GM21786 (cell line): ENCODE results near the gene TFF1.
A peak's percentile ranks its signal among the peaks of the same experiment; 100 is the strongest.
"Not testable (repeated sequence)": the region's sequence is repeated elsewhere in the genome, so short reads cannot be mapped to it uniquely, and the experiment has no call there.

Source experiments
- ATAC-seq: cut with Tn5 transposase; IDR thresholded peaks from one replicate; pipeline ENCODE4 v1.9.1; 2021; ENCODE audit not compliant: unreplicated experiment

TFF1 gene

DNA sequence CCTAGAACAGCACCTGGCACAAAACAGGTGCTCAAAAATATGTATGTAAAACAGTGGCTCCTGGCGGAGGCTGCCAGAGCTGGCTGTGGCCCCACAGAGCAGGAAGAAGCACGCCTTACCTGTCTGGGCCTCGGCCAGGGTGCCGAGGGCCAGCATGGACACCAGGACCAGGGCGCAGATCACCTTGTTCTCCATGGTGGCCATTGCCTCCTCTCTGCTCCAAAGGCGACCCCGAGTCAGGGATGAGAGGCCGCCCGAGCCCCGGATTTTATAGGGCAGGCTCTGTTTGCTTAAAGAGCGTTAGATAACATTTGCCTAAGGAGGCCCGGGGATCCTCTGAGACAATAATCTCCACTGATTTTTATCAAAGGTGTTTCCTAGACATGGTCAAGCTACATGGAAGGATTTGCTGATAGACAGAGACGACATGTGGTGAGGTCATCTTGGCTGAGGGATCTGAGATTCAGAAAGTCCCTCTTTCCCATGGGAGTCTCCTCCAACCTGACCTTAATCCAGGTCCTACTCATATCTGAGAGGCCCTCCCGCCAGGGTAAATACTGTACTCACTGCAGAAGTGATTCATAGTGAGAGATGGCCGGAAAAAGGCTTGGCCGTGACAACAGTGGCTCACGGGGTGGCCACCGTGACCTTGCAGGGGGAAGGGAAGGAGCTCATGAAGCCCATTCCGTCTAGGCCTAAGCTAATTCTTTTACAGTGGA, at the start of gene TFF1:
TSS of gene TFF1 (minus strand) at position 244 of the 719 bp plus-strand sequence. CDS start at position 204, 40 bp downstream.
- ATAC-seq = no peak

GRCh38 chr21:42414928-42415769, 48.8 kb upstream of the TFF1 start:
- ATAC-seq = peak; percentile 67

- no peak for ATAC-seq
Observed at GRCh38 chr21:42414553-42414927, 48.2 kb upstream of the TFF1 start.

GRCh38 chr21:42414066-42414465, 47.7 kb upstream of the TFF1 start:
- ATAC-seq = no peak

DNA sequence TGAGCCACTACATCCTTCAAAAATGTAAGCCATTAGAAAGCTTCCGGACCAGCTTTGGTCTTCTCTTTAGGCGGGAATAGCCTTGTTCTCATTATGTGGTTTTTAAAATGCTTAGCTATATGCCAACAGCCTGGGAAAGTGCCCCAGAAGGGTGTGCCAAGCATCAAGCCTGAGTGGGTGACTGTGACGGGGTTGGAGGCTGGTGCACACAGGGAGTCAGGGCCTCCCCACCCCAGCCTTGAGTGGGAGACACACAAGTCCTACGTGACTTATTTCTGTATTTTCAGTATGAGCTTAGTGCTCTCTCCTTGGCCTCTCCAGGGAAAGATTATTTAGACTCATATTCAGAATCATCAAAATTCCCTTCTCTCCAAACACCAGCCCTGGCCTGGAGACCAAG, 47.2 kb upstream of the TFF1 start:
- ATAC-seq = no peak

DNA sequence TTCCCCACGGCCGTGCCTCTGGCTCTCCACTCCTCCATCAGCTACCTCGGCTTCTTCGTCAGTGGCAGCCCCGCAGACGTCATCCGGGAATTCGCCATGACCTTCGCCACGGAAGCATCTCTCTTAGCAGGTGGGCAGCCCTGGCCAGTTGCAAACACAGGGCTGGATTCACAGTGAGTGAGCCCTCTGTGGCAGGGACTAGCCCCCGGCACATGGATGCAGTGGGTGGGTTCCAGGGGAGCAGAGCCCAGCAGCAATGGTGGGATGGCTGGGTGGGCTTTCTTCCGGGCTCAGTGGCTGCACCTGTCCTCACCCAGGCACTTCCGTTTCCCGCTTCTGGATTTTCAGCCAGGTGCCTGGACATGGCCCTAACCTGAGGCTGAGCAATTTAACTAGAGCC, 46.8 kb upstream of the TFF1 start:
- no peak for ATAC-seq

DNA sequence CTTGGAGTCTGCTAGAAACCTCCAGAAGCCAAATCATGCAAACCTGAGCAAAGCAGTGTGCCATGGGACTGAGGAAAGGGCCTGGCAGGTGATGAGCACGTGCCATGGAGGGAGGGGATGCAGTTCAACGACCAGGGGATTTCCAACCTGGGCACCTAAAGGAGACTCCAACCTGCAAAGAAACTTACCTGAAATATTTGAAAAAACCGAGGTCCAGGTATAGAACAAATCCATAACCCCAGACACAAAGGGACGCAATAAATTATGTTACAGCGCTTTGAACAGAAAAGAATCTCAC, 46.2 kb upstream of the TFF1 start:
- no peak for ATAC-seq

DNA sequence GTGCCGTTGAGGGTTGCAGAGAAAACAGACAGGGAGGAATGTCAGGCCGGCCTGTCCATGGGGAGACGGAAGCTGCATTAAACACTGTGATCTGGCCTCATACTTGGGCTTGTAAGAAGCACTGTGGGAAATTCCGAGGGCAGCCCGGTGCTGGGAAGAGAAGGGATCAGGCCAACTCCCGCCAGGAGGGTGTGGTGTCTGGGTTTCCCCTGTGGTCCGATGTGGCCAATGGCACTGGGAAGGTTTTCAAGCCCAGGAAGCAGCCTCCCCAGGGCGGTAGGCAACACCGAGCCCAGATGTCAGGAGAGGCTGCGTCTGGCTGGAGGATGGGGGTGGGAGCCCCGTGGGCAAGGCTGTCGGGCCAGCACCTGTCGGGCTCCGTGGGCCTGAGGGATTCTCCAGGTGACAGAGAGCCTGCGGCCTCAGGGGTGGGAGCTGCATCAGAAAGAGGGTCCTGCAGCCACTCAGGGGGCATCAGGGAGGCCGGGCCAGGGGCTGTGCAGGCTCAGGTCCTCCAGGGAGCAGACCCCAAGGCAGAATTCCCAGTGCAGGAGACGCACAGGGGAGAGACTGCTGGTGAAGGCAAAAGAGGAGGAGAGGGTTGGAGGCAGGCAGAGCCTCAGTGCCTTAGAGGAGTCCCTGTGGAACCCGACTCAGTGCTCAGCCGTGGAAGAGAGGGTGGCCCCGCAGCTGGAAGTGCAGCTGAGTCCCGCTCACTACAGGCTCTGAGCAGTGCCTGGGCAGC, 45.7 kb upstream of the TFF1 start:
- no peak for ATAC-seq

GRCh38 chr21:42411197-42411869, 45.0 kb upstream of the TFF1 start:
- no peak for ATAC-seq

GRCh38 chr21:42409366-42409765, 43.0 kb upstream of the TFF1 start:
- ATAC-seq = no peak

DNA sequence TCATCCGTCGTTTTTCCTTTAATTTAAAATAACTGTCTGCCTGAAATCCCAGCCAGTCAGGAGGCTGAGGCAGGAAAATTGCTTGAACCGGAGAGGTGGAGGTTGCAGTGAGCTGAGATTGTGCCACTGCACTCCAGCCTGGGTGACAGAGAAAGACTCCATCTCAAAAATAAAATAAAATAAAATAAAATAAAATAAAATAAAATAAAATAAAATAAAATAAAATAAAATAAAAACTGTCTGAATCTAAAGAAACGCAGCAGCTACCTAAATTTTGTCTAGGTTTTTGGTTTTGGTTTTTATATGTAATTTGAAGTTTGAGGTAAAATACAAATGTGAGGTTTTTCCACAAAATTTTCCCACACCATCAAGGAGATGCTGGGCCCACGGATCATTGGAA, 42.4 kb upstream of the TFF1 start:
- not testable (repeated sequence) for ATAC-seq

DNA sequence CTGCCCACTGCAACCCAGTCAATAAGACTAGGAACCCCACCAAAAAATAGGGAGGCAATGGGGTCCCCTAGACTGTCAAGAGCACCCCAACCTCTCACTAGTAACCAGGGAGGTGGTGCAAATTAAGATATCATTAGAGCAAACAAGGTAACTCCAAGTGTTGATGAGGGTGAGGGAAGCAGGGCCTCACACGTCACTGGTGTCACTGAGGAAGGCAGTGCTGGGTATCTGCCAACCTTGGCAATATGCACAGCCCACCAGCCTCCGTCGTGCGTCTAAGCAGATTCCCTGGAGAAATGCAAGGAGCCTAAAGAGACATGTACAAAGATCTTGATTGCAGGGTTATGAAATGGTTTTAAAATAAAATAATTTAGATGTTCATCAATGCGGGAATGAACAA, 41.1 kb upstream of the TFF1 start:
- no peak for ATAC-seq

GRCh38 chr21:42406866-42407265, 40.5 kb upstream of the TFF1 start:
- no peak for ATAC-seq

- no peak for ATAC-seq
Observed at GRCh38 chr21:42406201-42406621, 39.9 kb upstream of the TFF1 start.

DNA sequence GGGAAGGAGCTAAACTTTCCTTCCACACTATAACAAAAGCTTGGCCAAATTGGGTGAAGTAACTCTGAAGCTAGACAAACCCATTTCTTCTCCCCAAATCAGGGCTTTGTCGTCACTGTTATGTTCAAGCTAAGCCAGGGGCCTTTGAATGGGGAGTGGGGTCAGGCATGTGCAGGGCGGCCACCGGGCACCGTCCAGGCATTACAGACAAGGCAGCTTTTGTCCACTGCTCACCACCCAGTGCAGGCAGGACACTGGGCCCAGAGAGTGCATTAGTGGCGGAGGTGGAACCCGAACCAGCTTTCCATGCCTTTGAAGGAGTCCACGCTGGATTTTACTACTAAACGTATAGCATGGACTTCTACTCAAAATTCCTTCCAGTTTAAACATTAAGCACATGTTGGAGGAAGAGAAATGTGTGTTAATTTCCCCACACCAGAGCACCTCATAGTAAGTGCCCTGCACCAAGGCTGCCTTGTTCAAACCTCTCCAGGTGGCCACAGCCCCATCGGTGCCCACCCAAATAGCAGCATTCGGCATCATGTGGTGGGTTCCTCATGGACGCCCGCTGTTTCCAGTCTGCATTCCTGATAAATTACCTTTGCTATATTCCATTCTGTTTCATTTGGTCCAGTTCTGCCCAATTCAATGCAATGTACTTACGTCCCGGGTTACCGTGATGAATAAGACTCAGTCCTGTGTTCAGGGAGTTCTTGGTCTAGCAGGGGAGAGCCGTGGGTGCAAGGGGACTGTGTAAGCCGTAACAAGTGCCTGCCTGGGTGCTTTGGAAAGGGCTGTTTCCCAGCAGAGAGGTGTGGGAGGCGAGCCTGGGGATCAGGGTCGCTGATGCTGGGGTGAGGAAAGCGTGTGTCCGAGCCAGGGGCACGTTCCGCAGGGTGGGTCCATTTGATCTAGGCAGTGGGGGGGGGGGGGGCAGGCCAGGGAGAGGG, 39.0 kb upstream of the TFF1 start:
- ATAC-seq = no peak

DNA sequence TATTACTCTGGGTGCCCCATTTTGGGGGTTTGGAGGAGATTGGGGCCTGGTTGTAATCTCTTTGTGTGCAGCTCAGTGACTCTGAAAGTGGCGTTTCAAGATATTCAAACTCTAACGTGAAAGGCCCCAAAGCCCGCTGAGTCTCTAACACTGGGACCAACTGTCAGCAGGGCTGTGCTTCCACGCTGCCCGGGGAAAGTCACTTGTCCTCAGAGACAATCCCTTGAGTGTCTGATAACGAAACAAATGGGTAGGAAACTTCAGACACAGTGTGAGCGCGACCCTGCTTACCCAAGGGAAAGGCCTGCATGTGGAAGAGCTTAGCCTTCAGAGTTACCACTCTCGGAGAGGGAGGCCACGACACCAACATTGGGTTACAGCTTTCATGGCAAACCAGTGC, 38.2 kb upstream of the TFF1 start:
- ATAC-seq = no peak

DNA sequence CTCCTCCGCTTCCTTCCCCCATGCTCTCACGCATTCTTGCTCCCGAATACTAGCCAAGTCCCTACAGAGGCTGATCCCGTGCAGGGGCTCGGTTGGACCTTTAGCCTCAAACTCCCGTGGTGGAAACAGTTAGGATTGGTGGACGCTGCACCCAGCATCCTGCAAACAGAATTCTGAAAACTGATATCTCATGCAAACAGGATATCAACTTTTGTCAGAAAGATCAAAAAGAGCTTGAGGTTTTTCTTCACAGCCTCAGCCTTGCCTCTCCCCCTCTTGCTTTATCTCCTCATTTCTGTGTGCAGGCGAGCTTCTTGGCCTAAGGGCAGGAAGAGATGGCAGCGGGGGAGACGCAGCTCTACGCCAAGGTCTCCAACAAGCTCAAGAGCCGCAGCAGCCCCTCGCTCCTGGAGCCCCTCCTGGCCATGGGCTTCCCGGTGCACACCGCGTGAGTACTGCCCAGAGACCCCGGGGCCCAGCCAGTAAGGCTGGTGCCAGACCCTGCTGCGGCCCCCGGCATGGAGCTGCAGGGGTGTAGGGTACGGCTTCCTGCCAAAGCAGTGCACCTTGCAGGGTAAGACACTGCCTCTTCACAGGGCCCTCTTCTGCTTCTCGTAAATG, 37.4 kb upstream of the TFF1 start, which contains the start of gene UBASH3A:
TSS of gene UBASH3A (plus strand) at position 292 of the 621 bp plus-strand sequence. CDS start at position 336, 44 bp downstream.
- ATAC-seq = no peak

DNA sequence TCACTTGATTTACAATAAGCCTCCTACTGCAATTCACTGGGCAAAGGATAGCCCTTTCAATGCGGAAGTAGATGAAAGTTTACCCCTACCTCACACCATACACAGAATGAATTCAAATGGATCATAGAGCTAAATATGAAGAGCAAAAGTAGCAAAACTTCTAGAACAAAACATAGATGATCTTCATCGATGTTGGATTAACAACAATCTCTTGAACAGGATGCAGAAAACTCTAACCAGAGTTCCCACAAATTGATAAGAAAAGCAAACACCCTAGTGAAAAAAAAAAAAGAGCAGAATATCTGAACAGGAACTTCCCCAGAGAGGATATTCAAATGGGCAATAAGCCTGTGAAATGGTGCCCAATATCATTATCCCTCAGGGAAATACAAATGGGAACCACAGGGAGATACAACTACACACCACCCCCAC, 35.5 kb upstream of the TFF1 start:
- ATAC-seq = no peak

DNA sequence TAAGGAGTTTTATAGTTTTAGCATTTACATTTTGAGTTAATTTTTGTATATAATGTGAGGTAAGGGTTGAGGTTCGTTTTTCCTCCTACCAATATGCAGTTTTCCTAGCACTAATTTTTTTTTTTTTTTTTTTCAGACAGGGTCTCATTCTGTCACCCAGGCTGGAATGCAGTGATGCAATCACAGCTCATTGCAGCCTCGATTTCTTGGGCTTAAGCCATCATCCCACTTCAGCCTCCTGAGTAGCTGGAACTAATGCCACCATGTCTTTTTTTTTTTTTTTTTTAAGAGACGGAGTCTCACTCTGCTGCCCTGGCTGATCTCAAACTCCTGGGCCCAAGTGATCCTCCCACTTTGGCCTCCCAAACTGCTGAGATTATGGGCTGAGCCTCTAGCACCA, 34.8 kb upstream of the TFF1 start:
- no peak for ATAC-seq

- no peak for ATAC-seq
Observed at GRCh38 chr21:42400525-42400924, 34.2 kb upstream of the TFF1 start.
